Testis (tissue), 2 donors: Measurements from ENCODE around the gene PRELID2.

Experiments
- POLR2A ChIP-seq: fragments of 450-650 bp; IDR thresholded peaks from one replicate; pipeline ENCODE4 v1.6.1; 2017; ENCODE audit warnings: antibody characterized with exemption, mild to moderate bottlenecking, moderate library complexity
- TF ChIP-seq, protein P1 (sequence below), 3 experiments: fragments of 450-650 bp in 2 of 3; fragments of 200-600 bp in 1 of 3; sonication (generic) in 1 of 3; IDR thresholded peaks; one replicate each; pipeline ENCODE4 v1.5.1; 2016 to 2019; ENCODE audit warnings: antibody characterized with exemption in 3 of 3, mild to moderate bottlenecking in 2 of 3, moderate library complexity in 1 of 3

DNA sequence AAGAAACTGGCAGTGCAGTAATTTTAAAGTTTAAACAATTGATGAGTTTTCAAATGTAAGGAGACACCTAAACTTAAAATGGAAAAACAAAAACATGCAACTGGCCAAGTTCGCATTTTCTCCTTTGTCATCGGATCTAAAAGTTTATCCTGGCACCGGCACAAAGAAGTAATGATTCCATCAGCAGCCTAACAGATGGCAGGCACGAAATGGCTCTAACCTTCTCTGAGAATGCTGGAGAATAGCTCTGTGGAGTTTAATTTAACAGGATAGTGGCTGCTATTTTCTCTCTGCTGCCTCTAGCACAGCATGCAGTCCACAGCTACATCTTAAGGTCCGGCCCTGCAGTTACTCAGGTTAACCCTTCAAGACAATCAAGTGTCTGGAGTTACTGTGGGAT is 82.2 kb downstream of the PRELID2 start:
- TF ChIP-seq, protein P1, sequence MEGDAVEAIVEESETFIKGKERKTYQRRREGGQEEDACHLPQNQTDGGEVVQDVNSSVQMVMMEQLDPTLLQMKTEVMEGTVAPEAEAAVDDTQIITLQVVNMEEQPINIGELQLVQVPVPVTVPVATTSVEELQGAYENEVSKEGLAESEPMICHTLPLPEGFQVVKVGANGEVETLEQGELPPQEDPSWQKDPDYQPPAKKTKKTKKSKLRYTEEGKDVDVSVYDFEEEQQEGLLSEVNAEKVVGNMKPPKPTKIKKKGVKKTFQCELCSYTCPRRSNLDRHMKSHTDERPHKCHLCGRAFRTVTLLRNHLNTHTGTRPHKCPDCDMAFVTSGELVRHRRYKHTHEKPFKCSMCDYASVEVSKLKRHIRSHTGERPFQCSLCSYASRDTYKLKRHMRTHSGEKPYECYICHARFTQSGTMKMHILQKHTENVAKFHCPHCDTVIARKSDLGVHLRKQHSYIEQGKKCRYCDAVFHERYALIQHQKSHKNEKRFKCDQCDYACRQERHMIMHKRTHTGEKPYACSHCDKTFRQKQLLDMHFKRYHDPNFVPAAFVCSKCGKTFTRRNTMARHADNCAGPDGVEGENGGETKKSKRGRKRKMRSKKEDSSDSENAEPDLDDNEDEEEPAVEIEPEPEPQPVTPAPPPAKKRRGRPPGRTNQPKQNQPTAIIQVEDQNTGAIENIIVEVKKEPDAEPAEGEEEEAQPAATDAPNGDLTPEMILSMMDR (IDR thresholded peaks at IDR 0.05), result no peak
- TF ChIP-seq POLR2A, result no peak
